ENCODE results near the gene TCP11L2. TPM values are rescaled to one million over a fixed set of nuclear protein-coding genes. Genes with fewer than 3 reads are reported as not detected.
"Not testable (repeated sequence)": the region's sequence is repeated elsewhere in the genome, so short reads cannot be mapped to it uniquely, and the experiment has no call there.

TCP11L2 gene
- polyA plus RNA-seq, 1 experiment = 26.5 TPM

GRCh38 chr12:106282457-106283097 is 20.0 kb upstream of the TCP11L2 start:
- peak; percentile 68 for TF ChIP-seq CTCF (IDR thresholded peaks at IDR 0.05; ENCODE audit: low read depth, low read length)
- peaks cover 8% of the 10 kb centered on the region; the same call in 1 of the 2 replicates for H3K9me3 ChIP-seq (ENCODE audit: control insufficient read depth, insufficient read depth, low read length)
- peaks cover 3% of the 10 kb centered on the region for H3K27me3 ChIP-seq (ENCODE audit: control insufficient read depth, insufficient read depth, low read length)
- no peak for DNase-seq (ENCODE audit: low read depth, low spot score)
- no peak overlapping the region for H3K27ac ChIP-seq (ENCODE audit: low read depth, low read length)
- no peak overlapping the region for H3K4me3 ChIP-seq (ENCODE audit: low read depth, low read length)
- ChIA-PET CTCF (interaction anchor here (0.6 to 3.4 kb wide), 10 partner anchors 11 to 1225 kb away, joined by 3 to 33 read pairs (median 3); no protein-coding TSS in a partner anchor), POLR2A (no interaction called here)

- Histone ChIP-seq H3K9me3 (ENCODE audit: control insufficient read depth, insufficient read depth, low read length) (peaks cover 8% of the 10 kb centered on the region; the same call in 1 of the 2 replicates), H3K27me3 (ENCODE audit: control insufficient read depth, insufficient read depth, low read length) (no peaks in the 10 kb centered on the region), H3K4me3 (ENCODE audit: low read depth, low read length) (no peak overlapping the region), H3K27ac (ENCODE audit: low read depth, low read length) (no peak overlapping the region)
- no peak for TF ChIP-seq CTCF (IDR thresholded peaks at IDR 0.05; ENCODE audit: low read depth, low read length)
- ChIA-PET POLR2A (interaction anchor here (1.0 to 1.1 kb wide), 2 partner anchors 36 to 40 kb away, joined by 3 to 6 read pairs; no protein-coding TSS in a partner anchor), CTCF (interaction anchor here (3.4 kb wide), 1 partner anchor 57 kb away, joined by 33 read pairs; no protein-coding TSS in a partner anchor)
- no peak for DNase-seq (ENCODE audit: low read depth, low spot score)
Measured at GRCh38 chr12:106284358-106285105, 18.0 kb upstream of the TCP11L2 start.

- DNase-seq (ENCODE audit: low read depth, low spot score) = no peak
- no peaks in the 10 kb centered on the region for H3K27me3 ChIP-seq (ENCODE audit: control insufficient read depth, insufficient read depth, low read length)
- H3K27ac ChIP-seq (ENCODE audit: low read depth, low read length) = no peak overlapping the region
- no peak for TF ChIP-seq CTCF (IDR thresholded peaks at IDR 0.05; ENCODE audit: low read depth, low read length)
- CTCF ChIA-PET = interaction anchor here (0.6 kb wide), 1 partner anchor 38 kb away, joined by 3 read pairs; the partner anchor contains the start of gene CKAP4
- no peak overlapping the region for H3K4me3 ChIP-seq (ENCODE audit: low read depth, low read length)
- H3K9me3 ChIP-seq (ENCODE audit: control insufficient read depth, insufficient read depth, low read length) = peaks cover 8% of the 10 kb centered on the region; the same call in 1 of the 2 replicates
- POLR2A ChIA-PET = no interaction called here
Measured at GRCh38 chr12:106285982-106286381, 16.6 kb upstream of the TCP11L2 start.

- DNase-seq (ENCODE audit: low read depth, low spot score); H3K27ac ChIP-seq (ENCODE audit: low read depth, low read length); H3K4me3 ChIP-seq (ENCODE audit: low read depth, low read length); H3K9me3 ChIP-seq (ENCODE audit: control insufficient read depth, insufficient read depth, low read length); CTCF ChIA-PET; H3K27me3 ChIP-seq (ENCODE audit: control insufficient read depth, insufficient read depth, low read length): not testable (repeated sequence)
- POLR2A ChIA-PET = interaction anchor here (0.7 kb wide), 1 partner anchor 39 kb away, joined by 3 read pairs; no protein-coding TSS in a partner anchor
Measured at GRCh38 chr12:106286576-106287162, 15.9 kb upstream of the TCP11L2 start.

GRCh38 chr12:106287364-106287763 is 15.2 kb upstream of the TCP11L2 start:
- Histone ChIP-seq H3K27ac (ENCODE audit: low read depth, low read length) (no peak overlapping the region), H3K27me3 (ENCODE audit: control insufficient read depth, insufficient read depth, low read length) (no peaks in the 10 kb centered on the region), H3K9me3 (ENCODE audit: control insufficient read depth, insufficient read depth, low read length) (peaks cover 2% of the 10 kb centered on the region; the same call in 1 of the 2 replicates), H3K4me3 (ENCODE audit: low read depth, low read length) (no peak overlapping the region)
- DNase-seq (ENCODE audit: low read depth, low spot score) = no peak
- ChIA-PET POLR2A (no interaction called here), CTCF (no interaction called here)
- no peak for TF ChIP-seq CTCF (IDR thresholded peaks at IDR 0.05; ENCODE audit: low read depth, low read length)
